GM06990 (cell line): Measurements from ENCODE around the gene HTATSF1.

Source experiments
- DNase-seq: peaks from one replicate; pipeline ENCODE4 v3.0.0-alpha.2; 2011; ENCODE audit not compliant: insufficient read length; ENCODE audit errors: extremely low read depth
- H3K27me3 ChIP-seq: replicated peaks from 2 replicates; pipeline ENCODE4 v1.6.0; 2011; ENCODE audit warnings: low read length; ENCODE audit not compliant: control insufficient read depth, insufficient read depth
- H3K36me3 ChIP-seq: 2 replicates; pipeline ENCODE4 v1.5.1; 2011; ENCODE audit warnings: low read length; ENCODE audit not compliant: control insufficient read depth, insufficient read depth
- H3K4me3 ChIP-seq: replicated peaks from 2 replicates; pipeline ENCODE4 v1.5.1; 2011; ENCODE audit warnings: low read depth, mild to moderate bottlenecking, control low read depth, low read length
- TF ChIP-seq, protein P1 (sequence below): IDR thresholded peaks from 2 replicates; pipeline ENCODE4 v1.5.1; 2011; ENCODE audit warnings: low read length, control low read depth, mild to moderate bottlenecking, inconsistent platforms; ENCODE audit not compliant: insufficient read depth, poor library complexity, severe bottlenecking

Gene HTATSF1

DNA sequence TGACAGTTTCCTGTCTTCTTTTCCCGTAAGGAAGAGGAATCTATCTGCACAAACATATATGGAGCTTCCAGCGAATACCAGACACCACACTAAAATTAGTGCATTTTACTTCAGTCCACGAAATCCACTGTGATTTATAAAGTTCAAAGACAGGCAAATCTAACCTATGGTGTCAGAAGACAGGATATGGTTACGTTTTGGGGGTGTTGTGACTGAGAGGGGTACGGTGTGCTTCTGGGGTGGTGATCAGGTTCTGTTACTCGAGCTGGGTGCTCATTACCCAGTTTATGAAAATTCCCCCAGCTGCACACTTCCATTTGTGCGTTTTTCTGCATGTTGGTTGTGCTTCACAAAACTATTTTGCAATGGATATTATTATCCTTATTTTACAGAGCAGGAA lies 44.9 kb downstream of the HTATSF1 start:
- TF ChIP-seq, protein P1, sequence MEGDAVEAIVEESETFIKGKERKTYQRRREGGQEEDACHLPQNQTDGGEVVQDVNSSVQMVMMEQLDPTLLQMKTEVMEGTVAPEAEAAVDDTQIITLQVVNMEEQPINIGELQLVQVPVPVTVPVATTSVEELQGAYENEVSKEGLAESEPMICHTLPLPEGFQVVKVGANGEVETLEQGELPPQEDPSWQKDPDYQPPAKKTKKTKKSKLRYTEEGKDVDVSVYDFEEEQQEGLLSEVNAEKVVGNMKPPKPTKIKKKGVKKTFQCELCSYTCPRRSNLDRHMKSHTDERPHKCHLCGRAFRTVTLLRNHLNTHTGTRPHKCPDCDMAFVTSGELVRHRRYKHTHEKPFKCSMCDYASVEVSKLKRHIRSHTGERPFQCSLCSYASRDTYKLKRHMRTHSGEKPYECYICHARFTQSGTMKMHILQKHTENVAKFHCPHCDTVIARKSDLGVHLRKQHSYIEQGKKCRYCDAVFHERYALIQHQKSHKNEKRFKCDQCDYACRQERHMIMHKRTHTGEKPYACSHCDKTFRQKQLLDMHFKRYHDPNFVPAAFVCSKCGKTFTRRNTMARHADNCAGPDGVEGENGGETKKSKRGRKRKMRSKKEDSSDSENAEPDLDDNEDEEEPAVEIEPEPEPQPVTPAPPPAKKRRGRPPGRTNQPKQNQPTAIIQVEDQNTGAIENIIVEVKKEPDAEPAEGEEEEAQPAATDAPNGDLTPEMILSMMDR, result no peak

DNA sequence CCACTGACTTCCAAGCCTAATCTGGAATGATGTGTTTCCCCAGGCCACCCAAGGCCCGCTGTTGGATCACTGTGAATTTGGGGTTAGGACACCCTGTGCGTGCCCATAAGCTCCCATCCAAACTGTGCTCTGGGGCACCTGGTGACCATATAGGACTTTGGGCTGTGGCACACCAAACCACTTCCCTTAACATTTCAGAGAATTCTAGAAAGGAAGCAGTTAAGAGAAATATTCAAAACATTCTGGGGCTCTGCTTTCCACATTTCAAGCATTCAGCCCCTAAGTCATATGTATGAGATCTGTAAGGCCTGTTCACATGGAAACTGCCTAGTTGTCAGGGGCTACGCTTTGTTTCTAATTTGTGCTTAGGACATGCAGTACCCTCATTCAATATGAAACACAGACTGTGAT lies 49.0 kb downstream of the HTATSF1 start:
- Histone ChIP-seq H3K27me3 (no peaks in the 10 kb centered on the region; the same call in 1 of the 2 replicates), H3K36me3 (no peaks in the 10 kb centered on the region), H3K4me3 (no peak overlapping the region)
- TF ChIP-seq, protein P1, result no peak
- DNase-seq, result no peak

More for the DNA sequence above, 44.9 kb downstream of the HTATSF1 start:
- DNase-seq, result no peak
- Histone ChIP-seq H3K27me3 (no peaks in the 10 kb centered on the region), H3K36me3 (no peaks in the 10 kb centered on the region), H3K4me3 (no peak overlapping the region)

DNA sequence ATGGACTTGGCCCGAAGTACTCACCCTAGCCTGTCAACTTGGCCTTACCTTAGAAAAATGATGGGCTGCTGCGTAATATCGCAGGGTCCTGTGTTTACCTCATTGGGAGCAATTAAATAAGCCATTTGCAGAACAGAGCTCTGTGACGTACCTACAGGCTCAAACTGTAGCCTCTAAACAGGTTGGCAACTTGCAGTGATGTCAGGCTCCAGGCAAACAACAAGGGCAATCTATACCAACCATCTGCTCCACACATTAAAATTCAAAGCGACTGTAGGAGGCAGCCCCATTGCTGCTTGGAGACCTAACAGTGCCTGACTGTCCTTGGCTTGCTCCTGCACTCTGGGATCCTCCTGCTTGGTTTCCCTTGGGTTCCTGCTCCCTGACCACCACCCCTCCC lies 51.8 kb downstream of the HTATSF1 start:
- TF ChIP-seq, protein P1, result no peak
- H3K27me3 ChIP-seq, result no peaks in the 10 kb centered on the region; the same call in 1 of the 2 replicates
- no peak for DNase-seq
- H3K4me3 ChIP-seq, result no peak overlapping the region
- no peaks in the 10 kb centered on the region for H3K36me3 ChIP-seq

DNA sequence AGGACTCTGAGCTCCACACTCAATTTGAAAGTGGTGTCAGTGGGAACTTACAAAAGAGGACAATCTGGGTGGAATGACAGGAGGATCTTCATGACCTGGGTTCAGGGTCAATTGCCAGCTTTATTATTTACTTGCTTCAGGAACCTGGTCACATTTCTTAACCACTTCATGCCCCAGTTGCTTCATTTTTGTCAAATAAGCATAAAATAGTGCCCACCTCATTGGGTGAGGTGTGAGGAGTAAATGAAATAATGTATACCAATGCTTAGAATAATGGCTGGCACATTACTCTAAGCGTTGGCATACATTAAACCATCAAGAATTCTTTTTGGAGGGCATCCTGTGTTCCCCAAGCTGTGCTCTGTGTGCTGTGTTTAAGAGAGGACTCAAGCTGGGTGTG lies 54.0 kb downstream of the HTATSF1 start:
- no peak for DNase-seq
- no peak overlapping the region for H3K4me3 ChIP-seq
- TF ChIP-seq, protein P1, result no peak
- H3K36me3 ChIP-seq, result no peaks in the 10 kb centered on the region
- H3K27me3 ChIP-seq, result no peaks in the 10 kb centered on the region; the same call in none of the 2 replicates

DNA sequence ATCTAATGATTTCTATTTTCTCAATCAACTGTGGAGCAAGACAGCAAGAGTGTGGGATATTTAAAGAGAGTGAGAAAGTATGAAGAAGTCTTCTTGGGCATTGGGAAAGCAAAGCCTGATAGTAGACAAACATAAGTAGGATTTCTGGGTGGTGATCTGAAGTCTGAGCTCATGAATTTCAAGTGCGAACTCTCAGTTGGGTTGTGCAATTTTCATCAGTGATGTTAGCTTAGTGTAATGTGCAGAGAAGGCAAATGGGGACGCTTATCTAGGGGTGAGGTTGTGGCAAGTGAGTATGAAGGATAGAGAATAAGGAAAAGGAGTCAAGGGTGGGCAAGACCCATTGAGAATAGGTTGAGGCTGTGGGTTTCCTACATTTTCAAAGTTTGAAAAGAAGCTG lies 58.3 kb downstream of the HTATSF1 start:
- DNase-seq, result no peak
- H3K27me3 ChIP-seq, result no peaks in the 10 kb centered on the region; the same call in none of the 2 replicates
- TF ChIP-seq, protein P1, result no peak
- H3K36me3 ChIP-seq, result no peaks in the 10 kb centered on the region
- H3K4me3 ChIP-seq, result no peak overlapping the region
